HG02973 (cell line): ENCODE results near the gene CMTM8.

Source experiments
- ATAC-seq: cut with Tn5 transposase; IDR thresholded peaks from one replicate; pipeline ENCODE4 v1.9.1; 2021; ENCODE audit warnings: moderate library complexity; ENCODE audit not compliant: unreplicated experiment

CMTM8 gene

GRCh38 chr3:32405711-32406323 is 167.3 kb downstream of the CMTM8 start:
- no peak for ATAC-seq

- no peak for ATAC-seq
Measured at GRCh38 chr3:32406486-32407408, 168.3 kb downstream of the CMTM8 start.

GRCh38 chr3:32410367-32411246 is 172.1 kb downstream of the CMTM8 start:
- ATAC-seq, result no peak

GRCh38 chr3:32411442-32411841 is 173.0 kb downstream of the CMTM8 start:
- no peak for ATAC-seq

- no peak for ATAC-seq
Measured at GRCh38 chr3:32412887-32413286, 174.4 kb downstream of the CMTM8 start.

- ATAC-seq, result no peak
Measured at GRCh38 chr3:32413845-32414521, 175.5 kb downstream of the CMTM8 start.

- peak; percentile 78 for ATAC-seq
Measured at GRCh38 chr3:32414522-32415202, 176.2 kb downstream of the CMTM8 start.

GRCh38 chr3:32419742-32420125 is 181.3 kb downstream of the CMTM8 start:
- no peak for ATAC-seq
